A549 treated with dexamethasone at 1 μM for 4 hours (cell line): ENCODE data around the gene OR1A2. TPM values are rescaled to one million over a fixed set of nuclear protein-coding genes. Genes with fewer than 3 reads are reported as not detected.

Experiments
- total RNA-seq: library from RNA; stranded (reverse); fragments of 200-300 nt; extraction: Qiagen RNA extraction; gene quantifications from 5 replicates; pipeline ENCODE4 v1.2.3, GENCODE V29; 2022

Gene OR1A2, protein sequence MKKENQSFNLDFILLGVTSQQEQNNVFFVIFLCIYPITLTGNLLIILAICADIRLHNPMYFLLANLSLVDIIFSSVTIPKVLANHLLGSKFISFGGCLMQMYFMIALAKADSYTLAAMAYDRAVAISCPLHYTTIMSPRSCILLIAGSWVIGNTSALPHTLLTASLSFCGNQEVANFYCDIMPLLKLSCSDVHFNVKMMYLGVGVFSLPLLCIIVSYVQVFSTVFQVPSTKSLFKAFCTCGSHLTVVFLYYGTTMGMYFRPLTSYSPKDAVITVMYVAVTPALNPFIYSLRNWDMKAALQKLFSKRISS
- not detected in 5 replicates for total RNA-seq

DNA sequence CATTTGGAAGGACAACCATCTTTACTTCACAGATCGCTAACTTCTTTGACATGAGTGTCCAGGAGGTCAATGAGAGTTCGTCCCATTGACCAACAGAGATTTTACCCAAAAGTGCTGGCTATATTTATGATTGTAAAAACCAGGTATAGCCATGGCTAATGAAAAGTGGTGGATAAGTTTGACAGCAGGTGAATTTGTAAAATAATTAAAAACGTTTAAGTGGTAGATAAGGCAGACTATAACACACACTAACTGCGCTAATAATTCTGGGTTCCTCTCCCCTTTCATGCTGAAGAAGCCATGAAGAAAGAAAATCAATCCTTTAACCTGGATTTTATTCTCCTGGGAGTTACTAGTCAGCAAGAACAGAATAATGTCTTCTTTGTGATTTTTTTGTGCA lies at the start of gene OR1A2:
TSS of gene OR1A2 (plus strand) at position 301 of the 400 bp plus-strand sequence. CDS start at position 301, 0 bp downstream.

GRCh38 chr17:3207367-3207766 lies 10.0 kb downstream of the OR1A2 start, which contains the start of gene OR1A1:
Gene OR1A1, plus strand, starts transcription at chr17:3207667. Its CDS starts 7,954 bp downstream, at chr17:3215621.

Other genes starting within 250 kb of the OR1A2 start
- not detected in 5 replicates for gene OR1D5, start 133.9 kb upstream of the OR1A2 start, total RNA-seq
- gene OR1D2, start 93.1 kb upstream of the OR1A2 start, total RNA-seq = not detected in 5 replicates
- gene OR1G1, start 70.0 kb upstream of the OR1A2 start, total RNA-seq = not detected in 5 replicates
- gene OR1A1, start 10.1 kb downstream of the OR1A2 start, total RNA-seq = not detected in 5 replicates
- gene OR3A1, start 100.8 kb downstream of the OR1A2 start, total RNA-seq = not detected in 5 replicates
- gene OR3A2, start 188.8 kb downstream of the OR1A2 start, total RNA-seq = not detected in 5 replicates
- gene OR1E1, start 200.9 kb downstream of the OR1A2 start, total RNA-seq = not detected in 5 replicates
- gene OR3A3, start 213.9 kb downstream of the OR1A2 start, total RNA-seq = not detected in 5 replicates
- not detected in 5 replicates for gene OR1E2, start 236.3 kb downstream of the OR1A2 start, total RNA-seq